SK-N-SH treated with all-trans-retinoic acid at 6 μM for 48 hours (cell line): ENCODE data around the gene EMC8.

ENCODE experiments used
- ATAC-seq: fragments of 200-7000 bp; cut with Tn5 transposase; 3 replicates; pipeline ENCODE4 v1.9.1; 2020; ENCODE audit warnings: mild to moderate bottlenecking, moderate library complexity
- ARNTL ChIP-seq: fragments of 450-650 bp; formaldehyde crosslinking; IDR thresholded peaks from 2 replicates; pipeline ENCODE4 v1.5.0; 2020; ENCODE audit warnings: low read depth, mild to moderate bottlenecking, moderate library complexity, borderline replicate concordance
- BACH2 ChIP-seq: fragments of 250-450 bp; sonication (Bioruptor Pico); IDR thresholded peaks from 2 replicates; pipeline ENCODE4 v1.9.0; 2021; ENCODE audit warnings: mild to moderate bottlenecking, borderline replicate concordance
- CSDC2 ChIP-seq: fragments of 250-450 bp; sonication (Bioruptor Pico); IDR thresholded peaks from 2 replicates; pipeline ENCODE4 v1.5.0; 2020; ENCODE audit warnings: mild to moderate bottlenecking, moderate library complexity
- CSRNP3 ChIP-seq: fragments of 250-450 bp; sonication (Bioruptor Pico); IDR thresholded peaks from 2 replicates; pipeline ENCODE4 v1.5.1; 2021; ENCODE audit warnings: mild to moderate bottlenecking, moderate library complexity
- ESRRG ChIP-seq: fragments of 250-450 bp; sonication (Bioruptor Pico); IDR thresholded peaks from 2 replicates; pipeline ENCODE4 v1.6.1; 2021; ENCODE audit warnings: mild to moderate bottlenecking
- GLIS3 ChIP-seq: fragments of 250-450 bp; sonication (Bioruptor Pico); IDR thresholded peaks from 2 replicates; pipeline ENCODE4 v1.5.0; 2020; ENCODE audit warnings: mild to moderate bottlenecking, moderate library complexity
- ISL1 ChIP-seq: fragments of 250-450 bp; sonication (Bioruptor Pico); IDR thresholded peaks from 2 replicates; pipeline ENCODE4 v2.1.2; 2022; ENCODE audit warnings: mild to moderate bottlenecking, moderate library complexity
- POU6F1 ChIP-seq: fragments of 250-450 bp; sonication (Bioruptor Pico); IDR thresholded peaks from 2 replicates; pipeline ENCODE4 v1.8.0; 2021; ENCODE audit warnings: low read depth, mild to moderate bottlenecking, moderate library complexity, borderline replicate concordance
- PPARA ChIP-seq: fragments of 250-450 bp; sonication (Bioruptor Pico); IDR thresholded peaks from 2 replicates; pipeline ENCODE4 v1.5.0; 2020; ENCODE audit warnings: mild to moderate bottlenecking, borderline replicate concordance
- RARB ChIP-seq: fragments of 250-450 bp; sonication (Bioruptor Pico); IDR thresholded peaks from 2 replicates; pipeline ENCODE4 v1.8.0; 2021; ENCODE audit warnings: mild to moderate bottlenecking, moderate library complexity
- TCF4 ChIP-seq: fragments of 250-450 bp; sonication (Bioruptor Pico); IDR thresholded peaks from 2 replicates; pipeline ENCODE4 v1.8.0; 2021; ENCODE audit warnings: mild to moderate bottlenecking, moderate library complexity, borderline replicate concordance
- TOX ChIP-seq: fragments of 250-450 bp; sonication (Bioruptor Pico); IDR thresholded peaks from 2 replicates; pipeline ENCODE4 v1.8.0; 2021; ENCODE audit warnings: mild to moderate bottlenecking, moderate library complexity, borderline replicate concordance
- TSHZ2 ChIP-seq: fragments of 250-450 bp; sonication (Bioruptor Pico); IDR thresholded peaks from 2 replicates; pipeline ENCODE4 v1.5.0; 2020; ENCODE audit warnings: mild to moderate bottlenecking, moderate library complexity
- ZC3H10 ChIP-seq: fragments of 250-450 bp; sonication (Bioruptor Pico); IDR thresholded peaks from 2 replicates; pipeline ENCODE4 v1.5.1; 2021; ENCODE audit warnings: mild to moderate bottlenecking, moderate library complexity
- ZFP30 ChIP-seq: fragments of 450-650 bp; formaldehyde crosslinking; IDR thresholded peaks from 2 replicates; pipeline ENCODE4 v1.5.0; 2022; ENCODE audit warnings: mild to moderate bottlenecking, moderate library complexity
- ZNF70 ChIP-seq: fragments of 450-650 bp; formaldehyde crosslinking; IDR thresholded peaks from 2 replicates; pipeline ENCODE4 v1.5.0; 2020; ENCODE audit warnings: mild to moderate bottlenecking, moderate library complexity
- TF ChIP-seq, protein P1 (sequence below): fragments of 250-450 bp; sonication (Bioruptor Pico); IDR thresholded peaks from 2 replicates; pipeline ENCODE4 v1.8.0; 2020; ENCODE audit warnings: mild to moderate bottlenecking, moderate library complexity, borderline replicate concordance
- TF ChIP-seq, protein P2 (sequence below): fragments of 250-450 bp; sonication (Bioruptor Pico); IDR thresholded peaks from 2 replicates; pipeline ENCODE4 v1.5.1; 2020; ENCODE audit warnings: low read depth, mild to moderate bottlenecking, moderate library complexity

EMC8 gene

GRCh38 chr16:85800321-85800669 is 951 bp upstream of the EMC8 start:
- no peak for TF ChIP-seq ISL1 (CRISPR knock-in tag)
- no peak for TF ChIP-seq CSRNP3 (CRISPR knock-in tag)
- TF ChIP-seq, protein P1, sequence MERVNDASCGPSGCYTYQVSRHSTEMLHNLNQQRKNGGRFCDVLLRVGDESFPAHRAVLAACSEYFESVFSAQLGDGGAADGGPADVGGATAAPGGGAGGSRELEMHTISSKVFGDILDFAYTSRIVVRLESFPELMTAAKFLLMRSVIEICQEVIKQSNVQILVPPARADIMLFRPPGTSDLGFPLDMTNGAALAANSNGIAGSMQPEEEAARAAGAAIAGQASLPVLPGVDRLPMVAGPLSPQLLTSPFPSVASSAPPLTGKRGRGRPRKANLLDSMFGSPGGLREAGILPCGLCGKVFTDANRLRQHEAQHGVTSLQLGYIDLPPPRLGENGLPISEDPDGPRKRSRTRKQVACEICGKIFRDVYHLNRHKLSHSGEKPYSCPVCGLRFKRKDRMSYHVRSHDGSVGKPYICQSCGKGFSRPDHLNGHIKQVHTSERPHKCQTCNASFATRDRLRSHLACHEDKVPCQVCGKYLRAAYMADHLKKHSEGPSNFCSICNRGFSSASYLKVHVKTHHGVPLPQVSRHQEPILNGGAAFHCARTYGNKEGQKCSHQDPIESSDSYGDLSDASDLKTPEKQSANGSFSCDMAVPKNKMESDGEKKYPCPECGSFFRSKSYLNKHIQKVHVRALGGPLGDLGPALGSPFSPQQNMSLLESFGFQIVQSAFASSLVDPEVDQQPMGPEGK, result no peak
- no peak for TF ChIP-seq ZC3H10 (CRISPR knock-in tag)
- no peak for TF ChIP-seq POU6F1 (CRISPR knock-in tag)
- TF ChIP-seq ESRRG (CRISPR knock-in tag), result no peak
- TF ChIP-seq TOX (CRISPR knock-in tag), result no peak
- TF ChIP-seq TCF4, result no peak
- TF ChIP-seq TSHZ2 (CRISPR knock-in tag), result no peak
- no peak for TF ChIP-seq CSDC2 (CRISPR knock-in tag)
- no peak for TF ChIP-seq ARNTL (CRISPR knock-in tag)
- no peak for TF ChIP-seq ZNF70 (CRISPR knock-in tag)
- TF ChIP-seq GLIS3 (CRISPR knock-in tag), result no peak
- no peak for ATAC-seq

GRCh38 chr16:85798901-85799496 is 345 bp downstream of the EMC8 start:
- ATAC-seq, result peak; percentile 66
- TF ChIP-seq ISL1 (CRISPR knock-in tag), result no peak
- no peak for TF ChIP-seq GLIS3 (CRISPR knock-in tag)
- TF ChIP-seq, protein P1, result no peak
- TF ChIP-seq RARB (CRISPR knock-in tag), result no peak
- no peak for TF ChIP-seq ARNTL (CRISPR knock-in tag)
- TF ChIP-seq CSDC2 (CRISPR knock-in tag), result no peak
- TF ChIP-seq, protein P2, sequence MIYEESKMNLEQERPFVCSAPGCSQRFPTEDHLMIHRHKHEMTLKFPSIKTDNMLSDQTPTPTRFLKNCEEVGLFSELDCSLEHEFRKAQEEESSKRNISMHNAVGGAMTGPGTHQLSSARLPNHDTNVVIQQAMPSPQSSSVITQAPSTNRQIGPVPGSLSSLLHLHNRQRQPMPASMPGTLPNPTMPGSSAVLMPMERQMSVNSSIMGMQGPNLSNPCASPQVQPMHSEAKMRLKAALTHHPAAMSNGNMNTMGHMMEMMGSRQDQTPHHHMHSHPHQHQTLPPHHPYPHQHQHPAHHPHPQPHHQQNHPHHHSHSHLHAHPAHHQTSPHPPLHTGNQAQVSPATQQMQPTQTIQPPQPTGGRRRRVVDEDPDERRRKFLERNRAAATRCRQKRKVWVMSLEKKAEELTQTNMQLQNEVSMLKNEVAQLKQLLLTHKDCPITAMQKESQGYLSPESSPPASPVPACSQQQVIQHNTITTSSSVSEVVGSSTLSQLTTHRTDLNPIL (CRISPR knock-in tag), result no peak
- TF ChIP-seq BACH2, result no peak
- TF ChIP-seq POU6F1 (CRISPR knock-in tag), result no peak
- no peak for TF ChIP-seq ZFP30 (CRISPR knock-in tag)
- no peak for TF ChIP-seq ESRRG (CRISPR knock-in tag)
- TF ChIP-seq ZC3H10 (CRISPR knock-in tag), result no peak
- no peak for TF ChIP-seq PPARA (CRISPR knock-in tag)
